ENCODE measurements around the gene SPATA18. TPM values are rescaled to one million over a fixed set of nuclear protein-coding genes. Genes with fewer than 3 reads are reported as not detected.

SPATA18 gene
- total and polyA plus RNA-seq, 2 of the 13 experiments (the other 11 are each of a cell fraction or from before 2014, with no cell fraction given), result 5.7 to 13.2 TPM

DNA sequence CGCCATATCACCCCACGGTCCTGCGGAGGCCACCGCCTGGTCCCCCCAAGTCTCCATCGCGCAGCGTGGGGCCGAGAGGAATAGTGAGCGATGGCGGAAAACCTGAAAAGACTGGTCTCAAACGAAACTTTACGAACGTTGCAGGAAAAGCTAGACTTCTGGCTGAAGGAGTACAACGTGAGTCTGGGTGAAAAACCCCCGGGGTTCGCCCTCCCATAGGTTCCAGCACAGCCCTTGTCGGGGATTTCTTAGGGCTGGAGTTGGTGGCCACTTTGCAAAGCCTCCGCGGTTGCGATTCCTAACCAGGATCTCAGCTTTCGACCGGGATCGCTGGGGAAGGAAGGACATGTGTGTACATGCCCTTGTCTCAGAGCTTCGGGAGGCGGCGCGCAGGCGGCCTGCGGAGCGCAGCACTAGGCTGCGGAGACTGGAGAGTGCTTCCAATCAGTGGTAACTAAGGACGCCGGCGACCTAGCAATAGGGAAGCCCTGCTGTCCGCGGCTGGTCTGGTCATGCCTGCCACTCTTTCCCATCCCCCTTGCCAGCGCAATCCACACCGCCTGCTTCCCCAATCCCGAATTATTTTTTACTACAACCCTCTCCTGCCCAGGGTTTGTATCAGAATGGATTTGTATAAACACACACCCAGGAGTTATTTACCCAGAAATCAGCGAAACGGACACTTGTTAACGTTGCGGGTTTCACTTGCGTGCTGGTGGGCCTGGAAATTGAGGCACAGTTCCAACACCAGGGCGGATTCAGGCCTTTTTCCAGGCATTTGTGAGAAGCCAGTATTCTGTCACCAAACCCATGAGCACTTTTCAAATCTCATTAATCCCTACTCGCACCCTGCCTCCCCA, 741 bp downstream of the SPATA18 start (continued):
- TF ChIP-seq ZMYM4 (CRISPR knock-in tag; IDR thresholded peaks at IDR 0.05) (0 out of 2 replicates have a peak, but pooled peaks have one; percentile 17), ZMYM3 (CRISPR knock-in tag; IDR thresholded peaks at IDR 0.05) (peak; percentile 11; the same call in 1 of the 2 replicates), ZFAT (CRISPR knock-in tag; conservative IDR thresholded peaks at IDR 0.05) (0 out of 2 replicates have a peak, but pooled peaks have one; percentile 31), KAT8 (CRISPR knock-in tag; IDR thresholded peaks at IDR 0.05) (0 out of 2 replicates have a peak, but pooled peaks have one; percentile 11), TP53 (CRISPR knock-in tag; conservative IDR thresholded peaks at IDR 0.05) (peak; percentile 99), RFX1 (IDR thresholded peaks at IDR 0.05) (peak; percentile 81), ZNF256 (CRISPR knock-in tag; conservative IDR thresholded peaks at IDR 0.05) (no peak), TBX2 (CRISPR knock-in tag; IDR thresholded peaks at IDR 0.05; ENCODE audit: borderline replicate concordance) (peak; percentile 35; the same call in 1 of the 2 replicates), MIXL1 (CRISPR knock-in tag; IDR thresholded peaks at IDR 0.05) (0 out of 2 replicates have a peak, but pooled peaks have one; percentile 7), BORCS8-MEF2B (CRISPR knock-in tag; IDR thresholded peaks at IDR 0.05) (peak; percentile 65), POLR2A (IDR thresholded peaks at IDR 0.05; ENCODE audit: insufficient read depth in 1 of 2, low read depth in 2 of 2, low read length in 2 of 2) (peak; percentile 50 to 78; a peak in 3 of 4 replicates), ZNF296 (CRISPR knock-in tag; conservative IDR thresholded peaks at IDR 0.05) (peak; percentile 40; the same call in 1 of the 2 replicates), ZNF567 (CRISPR knock-in tag; IDR thresholded peaks at IDR 0.05; ENCODE audit: borderline replicate concordance) (no peak), WIZ (CRISPR knock-in tag; IDR thresholded peaks at IDR 0.05) (0 out of 2 replicates have a peak, but pooled peaks have one; percentile 44), KDM4B (CRISPR knock-in tag; IDR thresholded peaks at IDR 0.05) (no peak), ZNF577 (CRISPR knock-in tag; IDR thresholded peaks at IDR 0.05; ENCODE audit: borderline replicate concordance, low read depth) (no peak), ZBTB42 (CRISPR knock-in tag; IDR thresholded peaks at IDR 0.05) (peak; percentile 47; the same call in 1 of the 2 replicates), AHR (CRISPR knock-in tag; IDR thresholded peaks at IDR 0.05) (no peak), JDP2 (CRISPR knock-in tag; IDR thresholded peaks at IDR 0.05; ENCODE audit: borderline replicate concordance) (no peak), RNF2 (conservative IDR thresholded peaks at IDR 0.05; ENCODE audit: low read depth) (no peak), POLR2G (IDR thresholded peaks at IDR 0.05; ENCODE audit: low read depth, low read length) (peak; percentile 66)
- TF ChIP-seq, protein P1, sequence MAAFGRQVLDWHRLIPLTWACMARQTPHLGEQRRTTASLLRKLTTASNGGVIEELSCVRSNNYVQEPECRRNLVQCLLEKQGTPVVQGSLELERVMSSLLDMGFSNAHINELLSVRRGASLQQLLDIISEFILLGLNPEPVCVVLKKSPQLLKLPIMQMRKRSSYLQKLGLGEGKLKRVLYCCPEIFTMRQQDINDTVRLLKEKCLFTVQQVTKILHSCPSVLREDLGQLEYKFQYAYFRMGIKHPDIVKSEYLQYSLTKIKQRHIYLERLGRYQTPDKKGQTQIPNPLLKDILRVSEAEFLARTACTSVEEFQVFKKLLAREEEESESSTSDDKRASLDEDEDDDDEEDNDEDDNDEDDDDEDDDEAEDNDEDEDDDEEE (CRISPR knock-in tag; IDR thresholded peaks at IDR 0.05), result peak; percentile 73; the same call in 1 of the 2 replicates
- TF ChIP-seq, protein P2, sequence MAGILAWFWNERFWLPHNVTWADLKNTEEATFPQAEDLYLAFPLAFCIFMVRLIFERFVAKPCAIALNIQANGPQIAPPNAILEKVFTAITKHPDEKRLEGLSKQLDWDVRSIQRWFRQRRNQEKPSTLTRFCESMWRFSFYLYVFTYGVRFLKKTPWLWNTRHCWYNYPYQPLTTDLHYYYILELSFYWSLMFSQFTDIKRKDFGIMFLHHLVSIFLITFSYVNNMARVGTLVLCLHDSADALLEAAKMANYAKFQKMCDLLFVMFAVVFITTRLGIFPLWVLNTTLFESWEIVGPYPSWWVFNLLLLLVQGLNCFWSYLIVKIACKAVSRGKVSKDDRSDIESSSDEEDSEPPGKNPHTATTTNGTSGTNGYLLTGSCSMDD (CRISPR knock-in tag; IDR thresholded peaks at IDR 0.05), result no peak
- TF ChIP-seq, protein P3, sequence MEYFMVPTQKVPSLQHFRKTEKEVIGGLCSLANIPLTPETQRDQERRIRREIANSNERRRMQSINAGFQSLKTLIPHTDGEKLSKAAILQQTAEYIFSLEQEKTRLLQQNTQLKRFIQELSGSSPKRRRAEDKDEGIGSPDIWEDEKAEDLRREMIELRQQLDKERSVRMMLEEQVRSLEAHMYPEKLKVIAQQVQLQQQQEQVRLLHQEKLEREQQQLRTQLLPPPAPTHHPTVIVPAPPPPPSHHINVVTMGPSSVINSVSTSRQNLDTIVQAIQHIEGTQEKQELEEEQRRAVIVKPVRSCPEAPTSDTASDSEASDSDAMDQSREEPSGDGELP (IDR thresholded peaks at IDR 0.05; ENCODE audit: borderline replicate concordance, low read depth), result peak; percentile 35; the same call in 1 of the 2 replicates
- TF ChIP-seq, protein P4, sequence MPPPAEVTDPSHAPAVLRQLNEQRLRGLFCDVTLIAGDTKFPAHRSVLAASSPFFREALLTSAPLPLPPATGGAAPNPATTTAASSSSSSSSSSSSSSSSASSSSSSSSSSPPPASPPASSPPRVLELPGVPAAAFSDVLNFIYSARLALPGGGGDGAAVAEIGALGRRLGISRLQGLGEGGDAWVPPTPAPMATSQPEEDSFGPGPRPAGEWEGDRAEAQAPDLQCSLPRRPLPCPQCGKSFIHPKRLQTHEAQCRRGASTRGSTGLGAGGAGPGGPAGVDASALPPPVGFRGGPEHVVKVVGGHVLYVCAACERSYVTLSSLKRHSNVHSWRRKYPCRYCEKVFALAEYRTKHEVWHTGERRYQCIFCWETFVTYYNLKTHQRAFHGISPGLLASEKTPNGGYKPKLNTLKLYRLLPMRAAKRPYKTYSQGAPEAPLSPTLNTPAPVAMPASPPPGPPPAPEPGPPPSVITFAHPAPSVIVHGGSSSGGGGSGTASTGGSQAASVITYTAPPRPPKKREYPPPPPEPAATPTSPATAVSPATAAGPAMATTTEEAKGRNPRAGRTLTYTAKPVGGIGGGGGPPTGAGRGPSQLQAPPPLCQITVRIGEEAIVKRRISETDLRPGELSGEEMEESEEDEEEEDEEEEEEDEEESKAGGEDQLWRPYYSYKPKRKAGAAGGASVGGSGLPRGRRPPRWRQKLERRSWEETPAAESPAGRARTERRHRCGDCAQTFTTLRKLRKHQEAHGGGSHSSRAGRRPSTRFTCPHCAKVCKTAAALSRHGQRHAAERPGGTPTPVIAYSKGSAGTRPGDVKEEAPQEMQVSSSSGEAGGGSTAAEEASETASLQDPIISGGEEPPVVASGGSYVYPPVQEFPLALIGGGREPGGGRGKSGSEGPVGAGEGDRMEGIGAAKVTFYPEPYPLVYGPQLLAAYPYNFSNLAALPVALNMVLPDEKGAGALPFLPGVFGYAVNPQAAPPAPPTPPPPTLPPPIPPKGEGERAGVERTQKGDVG (CRISPR knock-in tag; IDR thresholded peaks at IDR 0.05; ENCODE audit: borderline replicate concordance), result peak; percentile 66; the same call in 1 of the 2 replicates

Measured in HepG2 (cell line).